Epithelial cell of esophagus (primary cell): ENCODE data around the gene DERL2.
A peak's percentile ranks its signal among the peaks of the same experiment; 100 is the strongest.
"Not testable (repeated sequence)": the region's sequence is repeated elsewhere in the genome, so short reads cannot be mapped to it uniquely, and the experiment has no call there.

Experiments
- DNase-seq: peaks from one replicate; pipeline ENCODE4 v3.0.0; 2010; ENCODE audit warnings: low read depth
- H3K4me3 ChIP-seq: 2 replicates; pipeline ENCODE4 v1.5.1; 2011; ENCODE audit warnings: mild to moderate bottlenecking, low read length, control low read depth
- CTCF ChIP-seq: IDR thresholded peaks from 2 replicates; pipeline ENCODE4 v1.5.1; 2011; ENCODE audit warnings: low read depth, mild to moderate bottlenecking, low read length, control low read depth, inconsistent platforms; ENCODE audit not compliant: insufficient read depth; ENCODE audit errors: missing control alignments

Gene DERL2

DNA sequence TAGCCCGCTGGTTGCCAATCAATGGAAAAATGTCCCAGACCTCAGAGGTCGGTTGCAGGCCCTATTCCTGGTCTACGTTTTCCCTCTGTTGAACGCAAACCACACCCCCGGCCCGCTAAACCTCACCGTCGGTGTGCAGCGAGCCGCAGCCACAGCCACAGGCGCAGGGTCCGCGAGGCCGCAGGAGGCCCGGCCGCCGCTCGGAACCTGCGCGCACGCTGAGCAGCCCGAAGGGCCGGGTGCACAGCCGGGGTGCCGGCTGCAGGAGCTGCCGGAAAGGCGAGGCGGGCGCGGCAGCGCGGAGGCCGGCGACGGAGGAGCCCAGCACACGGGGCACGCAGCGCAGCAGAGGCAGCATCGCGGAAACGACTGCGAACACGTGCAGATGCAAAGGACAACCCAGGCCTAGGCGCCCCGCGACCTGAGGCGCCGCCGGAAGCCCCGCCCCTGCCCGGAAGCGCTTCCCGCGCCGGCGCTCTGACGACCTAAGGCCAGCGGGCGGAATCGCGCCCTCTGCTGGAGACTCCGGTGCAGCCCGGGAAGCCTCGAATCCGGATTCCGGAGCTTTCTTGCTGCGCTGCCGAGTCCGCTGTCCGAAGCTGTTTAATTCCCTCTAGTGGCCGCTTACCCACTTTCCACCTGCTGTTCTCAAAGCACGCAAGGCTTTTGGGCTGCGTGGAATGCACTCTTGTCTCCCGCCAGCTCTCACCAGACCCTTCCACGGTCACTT lies 47.1 kb downstream of the DERL2 start, which contains the start of gene C1QBP:
Gene C1QBP, minus strand, starts transcription at position 440 of the 730 bp plus-strand sequence. Its CDS starts 82 bp downstream, at position 358.
- peak within 1 kb of the TSS; percentile 86 for H3K4me3 ChIP-seq
- TF ChIP-seq CTCF = peak; percentile 81
- DNase-seq = peak; percentile 94

DNA sequence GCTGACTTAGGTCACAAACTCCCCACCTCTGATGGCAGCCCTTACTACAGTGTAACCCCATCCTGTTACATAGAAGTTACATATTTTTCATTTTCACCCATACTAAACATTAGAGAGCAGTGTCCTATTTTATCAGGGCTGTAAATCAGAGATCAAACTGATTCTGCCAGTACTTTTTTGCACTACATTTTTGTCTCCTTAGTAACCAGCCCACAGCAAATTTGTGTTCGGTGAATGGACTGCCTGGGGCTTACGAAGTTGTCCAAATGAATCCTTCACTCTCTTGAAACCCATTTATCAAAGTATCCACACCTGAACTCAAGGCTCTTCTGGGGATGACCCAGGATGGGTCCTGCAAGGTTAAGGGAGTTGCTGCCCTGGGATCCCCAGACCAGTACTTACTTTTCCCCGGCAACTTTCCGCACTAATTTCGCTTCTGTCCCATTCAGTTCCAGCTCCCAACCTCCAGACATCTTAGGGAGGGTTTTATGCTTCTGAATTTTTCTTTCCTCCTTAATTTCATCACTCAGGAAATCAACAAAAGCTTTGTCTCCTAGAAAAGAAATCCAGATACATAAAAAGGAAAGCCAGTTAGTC lies 48.2 kb downstream of the DERL2 start:
- peak; percentile 60 for DNase-seq
- peak overlapping the region; percentile 86 for H3K4me3 ChIP-seq
- no peak for TF ChIP-seq CTCF

GRCh38 chr17:5435781-5436315 lies 50.1 kb downstream of the DERL2 start:
- H3K4me3 ChIP-seq = not testable (repeated sequence)
- DNase-seq = peak; percentile 42

- DNase-seq = no peak
- no peak for TF ChIP-seq CTCF
- H3K4me3 ChIP-seq = no peak overlapping the region
Observed at GRCh38 chr17:5434984-5435383, 51.0 kb downstream of the DERL2 start.

DNA sequence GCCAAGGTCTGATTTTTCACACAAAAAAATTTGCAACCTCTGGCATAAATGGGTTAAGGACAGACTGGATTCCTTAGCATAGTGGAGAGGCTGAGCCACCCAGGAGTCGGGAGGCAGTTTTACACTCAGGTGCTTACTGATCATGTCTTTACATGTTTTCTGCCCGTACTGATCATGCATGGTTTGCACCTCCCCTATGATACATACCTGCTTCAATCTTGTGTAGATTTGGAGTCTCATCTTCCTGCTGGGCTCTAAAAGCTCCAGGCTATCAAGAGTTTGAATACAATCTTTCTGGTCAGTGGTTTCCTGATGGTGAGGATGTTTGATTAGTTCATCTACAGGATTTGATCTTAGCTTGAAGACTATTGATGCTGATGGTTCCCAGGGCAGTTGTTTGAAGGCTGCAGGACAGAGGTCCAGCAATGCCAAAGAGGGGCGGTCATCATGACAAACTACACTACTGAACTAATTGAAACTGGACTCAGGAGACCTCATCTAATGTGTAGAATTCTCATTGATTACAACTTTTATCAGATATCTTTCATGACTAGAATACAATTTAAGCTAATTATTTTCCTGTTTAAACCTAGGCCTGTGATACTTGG lies 53.9 kb downstream of the DERL2 start:
- H3K4me3 ChIP-seq = no peak overlapping the region
- TF ChIP-seq CTCF = no peak
- DNase-seq = peak; percentile 93

DNA sequence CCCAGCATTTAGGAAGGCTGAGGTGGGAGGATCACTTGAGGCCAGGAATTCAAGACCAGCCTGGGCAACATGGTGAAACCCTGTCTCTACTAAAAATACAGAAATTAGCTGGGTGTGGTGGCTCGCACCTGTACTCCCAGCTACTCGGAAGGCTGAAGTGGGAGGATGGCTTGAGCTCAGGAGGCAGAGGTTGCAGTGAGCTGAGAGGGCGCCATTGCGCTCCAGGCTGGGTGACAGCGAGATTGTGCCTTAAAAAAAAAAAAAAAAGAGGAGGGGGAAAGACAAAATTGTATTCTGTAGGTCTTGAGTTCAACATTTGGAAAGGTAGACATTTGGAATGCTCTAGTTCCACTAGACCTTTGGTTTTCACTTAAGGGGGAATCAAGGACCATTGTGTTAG lies 54.7 kb downstream of the DERL2 start:
- DNase-seq = not testable (repeated sequence)

GRCh38 chr17:5430413-5430999 lies 55.5 kb downstream of the DERL2 start:
- H3K4me3 ChIP-seq = no peak overlapping the region
- no peak for TF ChIP-seq CTCF
- peak; percentile 38 for DNase-seq

More for the DNA sequence above, 54.7 kb downstream of the DERL2 start:
- H3K4me3 ChIP-seq = not testable (repeated sequence)
